GM12801 (cell line): ENCODE results near the gene DGLUCY.

Experiments
- TF ChIP-seq, protein P1 (sequence below): IDR thresholded peaks from one replicate; pipeline ENCODE4 v1.5.1; 2011; ENCODE audit warnings: control low read depth; ENCODE audit not compliant: insufficient read length; ENCODE audit errors: extremely low read depth

The DGLUCY gene

DNA sequence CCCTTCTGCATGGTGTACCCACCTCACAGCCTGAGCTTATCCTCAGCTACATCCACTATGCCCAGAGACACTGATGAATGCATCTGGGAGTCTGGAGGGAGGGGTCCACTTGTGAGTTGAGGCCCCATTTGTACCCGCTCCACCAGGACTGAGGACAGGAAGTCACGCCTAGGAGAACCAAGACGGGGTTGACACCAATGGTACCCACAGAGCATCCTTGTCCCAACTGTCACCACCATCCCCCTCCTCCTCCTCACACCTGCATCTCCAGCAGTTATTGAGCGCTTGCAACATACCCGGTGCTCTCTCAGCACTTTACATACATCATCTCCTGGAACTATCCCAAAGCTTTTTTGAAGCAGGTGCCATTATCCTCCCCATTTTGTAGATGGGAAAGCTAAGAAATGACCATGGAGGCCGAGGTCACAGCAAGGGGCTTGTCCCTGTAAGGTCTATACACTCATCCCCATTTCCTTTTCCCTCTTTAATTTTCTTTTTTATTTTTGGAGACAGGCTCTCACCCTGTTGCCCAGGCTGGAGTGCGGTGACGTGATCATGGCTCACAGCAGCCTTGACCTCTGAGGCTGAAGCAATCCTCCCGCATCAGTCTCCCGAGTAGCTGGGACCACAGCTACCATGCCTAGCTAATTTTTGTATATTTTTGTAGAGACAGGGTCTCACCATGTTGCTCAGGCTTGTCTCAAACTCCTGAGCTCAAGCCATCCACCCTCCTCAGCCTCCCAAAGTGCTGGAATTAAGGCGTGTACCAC lies 31.7 kb downstream of the DGLUCY start:
- TF ChIP-seq, protein P1, sequence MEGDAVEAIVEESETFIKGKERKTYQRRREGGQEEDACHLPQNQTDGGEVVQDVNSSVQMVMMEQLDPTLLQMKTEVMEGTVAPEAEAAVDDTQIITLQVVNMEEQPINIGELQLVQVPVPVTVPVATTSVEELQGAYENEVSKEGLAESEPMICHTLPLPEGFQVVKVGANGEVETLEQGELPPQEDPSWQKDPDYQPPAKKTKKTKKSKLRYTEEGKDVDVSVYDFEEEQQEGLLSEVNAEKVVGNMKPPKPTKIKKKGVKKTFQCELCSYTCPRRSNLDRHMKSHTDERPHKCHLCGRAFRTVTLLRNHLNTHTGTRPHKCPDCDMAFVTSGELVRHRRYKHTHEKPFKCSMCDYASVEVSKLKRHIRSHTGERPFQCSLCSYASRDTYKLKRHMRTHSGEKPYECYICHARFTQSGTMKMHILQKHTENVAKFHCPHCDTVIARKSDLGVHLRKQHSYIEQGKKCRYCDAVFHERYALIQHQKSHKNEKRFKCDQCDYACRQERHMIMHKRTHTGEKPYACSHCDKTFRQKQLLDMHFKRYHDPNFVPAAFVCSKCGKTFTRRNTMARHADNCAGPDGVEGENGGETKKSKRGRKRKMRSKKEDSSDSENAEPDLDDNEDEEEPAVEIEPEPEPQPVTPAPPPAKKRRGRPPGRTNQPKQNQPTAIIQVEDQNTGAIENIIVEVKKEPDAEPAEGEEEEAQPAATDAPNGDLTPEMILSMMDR: no peak

DNA sequence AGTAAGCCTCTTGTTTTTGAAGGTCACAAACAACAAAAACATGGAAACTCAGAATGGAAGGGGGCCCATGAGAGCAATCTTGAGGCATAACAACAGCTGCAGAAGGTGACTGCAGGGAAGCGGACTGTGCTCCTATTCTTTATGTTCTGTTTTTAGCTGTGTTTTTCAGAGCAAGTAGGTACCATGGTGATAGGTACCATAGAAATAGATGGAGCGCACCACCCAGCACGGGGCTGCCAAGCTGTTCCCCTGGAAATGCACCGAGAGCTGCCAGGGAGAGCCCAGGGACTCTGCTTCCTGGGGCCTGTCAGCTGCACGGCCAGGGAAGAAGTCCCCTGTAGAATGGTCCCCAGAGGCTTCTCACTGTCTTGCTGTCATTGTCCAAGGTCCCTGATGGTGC lies 32.8 kb downstream of the DGLUCY start:
- TF ChIP-seq, protein P1: no peak

DNA sequence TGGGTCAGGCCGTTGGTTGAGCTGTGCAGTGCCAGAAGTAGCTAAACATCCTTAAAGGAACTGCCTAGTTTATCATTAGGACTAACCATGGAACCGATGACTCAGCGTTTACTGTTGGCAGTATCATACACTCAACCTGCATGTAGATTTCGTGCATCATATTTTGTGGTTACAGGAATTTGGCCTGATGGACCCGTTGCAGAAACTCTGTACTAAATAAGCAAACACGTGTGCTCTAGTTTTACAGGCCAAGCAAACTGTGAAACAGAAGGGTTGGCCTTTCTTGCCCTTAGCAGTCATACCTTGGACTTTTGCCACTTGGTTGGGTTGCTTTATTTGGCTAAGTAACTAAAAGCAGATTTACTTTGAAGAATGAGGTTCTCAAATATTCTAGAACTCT lies 35.6 kb downstream of the DGLUCY start:
- TF ChIP-seq, protein P1: no peak

DNA sequence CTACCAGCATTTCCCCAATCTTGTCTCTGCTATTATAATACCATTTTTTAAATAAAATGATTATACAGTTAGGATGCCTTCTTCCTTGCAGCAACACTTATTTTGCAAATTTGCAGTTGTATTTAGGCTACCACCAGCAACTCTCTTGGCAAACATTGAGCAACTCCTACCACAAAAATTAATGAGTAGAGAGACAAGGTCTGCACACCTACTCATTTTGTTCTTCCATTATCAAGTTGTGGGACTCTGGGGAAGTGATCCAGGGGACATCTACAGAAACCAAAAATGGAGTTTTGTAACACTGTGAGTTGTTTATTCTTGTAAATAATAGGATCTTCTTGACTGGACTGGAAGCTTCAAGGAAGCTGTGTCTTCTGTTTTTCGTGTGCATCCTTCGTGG lies 38.6 kb downstream of the DGLUCY start:
- TF ChIP-seq, protein P1: no peak

DNA sequence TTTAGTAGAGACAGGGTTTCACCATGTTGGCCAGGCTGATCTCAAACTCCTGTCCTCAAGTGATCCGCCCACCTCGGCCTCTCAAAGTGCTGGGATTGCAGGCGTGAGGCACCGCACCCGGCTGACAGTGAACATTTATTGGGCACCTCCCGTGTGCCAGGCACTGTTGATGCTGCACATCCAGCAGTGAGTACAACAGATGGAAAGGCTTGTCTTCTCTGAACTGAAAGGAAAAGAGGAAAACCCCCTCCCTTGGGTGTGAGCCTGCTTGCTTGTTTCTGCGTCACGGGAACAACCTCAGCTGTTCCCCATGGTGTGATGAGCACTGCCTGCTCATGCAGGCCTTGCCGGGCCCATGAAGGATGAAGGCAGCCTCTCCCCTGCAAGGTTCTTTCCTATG lies 39.5 kb downstream of the DGLUCY start:
- TF ChIP-seq, protein P1: no peak

DNA sequence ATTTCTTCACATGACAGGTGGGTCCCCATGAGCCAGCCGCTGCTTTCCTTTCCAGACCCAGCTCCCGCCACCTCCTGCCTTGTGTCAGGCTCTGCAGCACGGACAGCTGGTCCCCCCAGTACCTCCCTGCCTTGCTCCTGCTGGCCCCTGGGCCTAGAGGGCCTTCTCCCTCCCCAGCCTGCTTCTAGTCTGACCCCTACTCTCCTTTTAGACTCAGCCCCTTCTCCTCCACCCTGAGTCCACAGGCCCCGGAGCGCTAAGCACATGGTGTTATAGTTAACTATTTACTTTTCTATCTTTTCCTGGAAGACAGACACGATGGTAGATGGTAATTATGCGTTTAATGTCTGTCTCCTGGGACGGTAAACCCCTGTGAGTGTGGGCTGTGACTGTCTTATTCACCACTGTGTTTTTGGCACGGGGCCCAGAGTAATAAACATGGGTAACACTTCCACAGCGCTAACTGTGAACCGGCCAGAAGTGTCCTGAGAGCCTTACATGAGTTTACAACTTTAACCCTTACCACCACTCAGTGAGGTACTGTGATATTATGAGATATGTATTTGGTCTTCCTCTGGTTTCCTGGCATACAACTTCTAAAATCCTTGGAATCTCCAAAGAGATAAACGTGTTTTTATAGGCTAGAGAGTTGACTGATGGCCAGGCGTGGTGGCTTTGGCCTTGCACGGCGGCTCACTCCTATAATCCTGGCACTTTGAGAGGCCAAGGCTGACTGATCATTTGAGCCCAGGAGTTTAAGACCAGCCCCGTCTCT lies 41.2 kb downstream of the DGLUCY start:
- TF ChIP-seq, protein P1: no peak

DNA sequence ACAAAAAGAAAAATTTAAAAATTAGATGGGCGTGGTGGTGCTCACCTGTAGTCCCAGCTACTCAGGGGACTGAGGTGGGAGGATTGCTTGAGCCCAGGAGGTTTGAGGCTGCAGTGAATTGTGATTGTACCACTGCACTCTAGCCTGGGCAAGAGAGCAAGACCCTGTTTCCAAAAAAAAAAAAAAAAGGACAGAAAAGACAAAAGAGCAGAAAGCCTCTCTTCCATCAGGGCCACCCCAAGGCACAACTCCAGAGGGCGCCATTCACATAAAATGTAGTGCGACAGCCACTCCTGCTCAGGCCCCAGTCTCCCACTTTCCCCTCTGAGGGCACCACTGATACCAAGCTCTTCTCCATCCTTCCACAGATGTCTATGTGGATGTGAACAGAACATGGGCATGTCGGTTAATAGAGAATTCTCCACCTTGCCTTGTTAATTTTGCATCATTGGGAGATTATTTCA lies 41.8 kb downstream of the DGLUCY start:
- TF ChIP-seq, protein P1: no peak
